ENCODE data around the gene PHOX2A.

The PHOX2A gene

DNA sequence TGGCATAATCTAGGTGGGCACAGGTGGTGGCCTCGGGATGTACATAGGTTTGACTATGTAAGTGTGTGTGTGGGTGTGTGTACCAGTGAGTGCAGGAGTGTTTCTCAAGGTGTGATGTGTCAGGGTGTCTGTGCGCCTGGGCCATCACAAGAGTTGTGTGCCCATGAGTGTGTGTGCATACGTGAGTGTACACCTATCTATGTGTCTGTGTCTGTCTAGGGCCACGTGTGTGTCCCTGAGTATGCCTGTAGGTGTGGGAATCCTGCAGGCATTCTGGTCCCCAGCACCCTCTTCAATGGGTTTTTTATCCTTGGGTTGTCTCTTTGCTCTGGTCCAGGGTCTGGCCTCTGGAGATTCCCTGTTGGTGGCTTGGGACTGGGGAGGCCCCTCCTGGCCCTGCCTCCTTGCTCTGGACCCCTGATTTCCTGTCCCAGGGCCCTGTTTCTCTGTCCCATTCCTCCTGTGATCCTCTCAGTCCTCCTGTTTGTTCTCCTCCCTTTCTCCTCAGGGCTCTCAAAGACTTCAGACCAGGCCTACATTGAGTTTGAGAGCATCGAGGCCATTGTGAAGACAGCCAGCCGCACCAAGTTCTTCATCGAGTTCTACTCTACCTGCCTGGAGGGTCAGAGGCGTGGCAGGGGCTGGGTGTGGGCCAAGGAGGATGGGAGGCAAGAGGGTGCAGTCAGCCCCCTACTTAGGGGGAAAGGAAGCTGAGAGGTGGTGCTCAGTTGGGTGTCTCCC, 10.0 kb downstream of the PHOX2A start:
- Histone ChIP-seq H3K9ac (ENCODE audit: low read depth, low read length, poor library complexity, severe bottlenecking) (no peak overlapping the region), H2AFZ (ENCODE audit: low read length) (no peak overlapping the region), H3K27me3 (ENCODE audit: insufficient read depth, low read length, poor library complexity, severe bottlenecking) (no peaks in the 10 kb centered on the region), H3K9me2 (replicated peaks; ENCODE audit: low read depth, low read length) (no peaks in the 10 kb centered on the region), H3K4me3 (ENCODE audit: low read length, poor library complexity, severe bottlenecking) (no peak overlapping the region), H3K36me3 (ENCODE audit: insufficient read depth, low read length) (peaks cover 81% of the 10 kb centered on the region; the same call in 1 of the 2 replicates), H3K4me2 (ENCODE audit: low read depth, low read length, poor library complexity, severe bottlenecking) (no peak overlapping the region), H3K79me2 (ENCODE audit: insufficient read depth, low read length) (no peaks in the 10 kb centered on the region), H3F3A (ENCODE audit: low read depth) (peaks cover 3% of the 10 kb centered on the region), H4K20me1 (ENCODE audit: insufficient read depth, low read length, poor library complexity, severe bottlenecking) (no peaks in the 10 kb centered on the region), H3K4me1 (ENCODE audit: insufficient read depth, low read length, poor library complexity, severe bottlenecking) (no peaks in the 10 kb centered on the region), H3K9me3 (ENCODE audit: insufficient read depth, low read depth, low read length) (no peaks in the 10 kb centered on the region)
- TF ChIP-seq, protein P1, sequence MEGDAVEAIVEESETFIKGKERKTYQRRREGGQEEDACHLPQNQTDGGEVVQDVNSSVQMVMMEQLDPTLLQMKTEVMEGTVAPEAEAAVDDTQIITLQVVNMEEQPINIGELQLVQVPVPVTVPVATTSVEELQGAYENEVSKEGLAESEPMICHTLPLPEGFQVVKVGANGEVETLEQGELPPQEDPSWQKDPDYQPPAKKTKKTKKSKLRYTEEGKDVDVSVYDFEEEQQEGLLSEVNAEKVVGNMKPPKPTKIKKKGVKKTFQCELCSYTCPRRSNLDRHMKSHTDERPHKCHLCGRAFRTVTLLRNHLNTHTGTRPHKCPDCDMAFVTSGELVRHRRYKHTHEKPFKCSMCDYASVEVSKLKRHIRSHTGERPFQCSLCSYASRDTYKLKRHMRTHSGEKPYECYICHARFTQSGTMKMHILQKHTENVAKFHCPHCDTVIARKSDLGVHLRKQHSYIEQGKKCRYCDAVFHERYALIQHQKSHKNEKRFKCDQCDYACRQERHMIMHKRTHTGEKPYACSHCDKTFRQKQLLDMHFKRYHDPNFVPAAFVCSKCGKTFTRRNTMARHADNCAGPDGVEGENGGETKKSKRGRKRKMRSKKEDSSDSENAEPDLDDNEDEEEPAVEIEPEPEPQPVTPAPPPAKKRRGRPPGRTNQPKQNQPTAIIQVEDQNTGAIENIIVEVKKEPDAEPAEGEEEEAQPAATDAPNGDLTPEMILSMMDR (conservative IDR thresholded peaks at IDR 0.05; ENCODE audit: low read length): no peak
- no peak for TF ChIP-seq EZH2phosphoT487 (IDR thresholded peaks at IDR 0.05; ENCODE audit: borderline replicate concordance)

DNA sequence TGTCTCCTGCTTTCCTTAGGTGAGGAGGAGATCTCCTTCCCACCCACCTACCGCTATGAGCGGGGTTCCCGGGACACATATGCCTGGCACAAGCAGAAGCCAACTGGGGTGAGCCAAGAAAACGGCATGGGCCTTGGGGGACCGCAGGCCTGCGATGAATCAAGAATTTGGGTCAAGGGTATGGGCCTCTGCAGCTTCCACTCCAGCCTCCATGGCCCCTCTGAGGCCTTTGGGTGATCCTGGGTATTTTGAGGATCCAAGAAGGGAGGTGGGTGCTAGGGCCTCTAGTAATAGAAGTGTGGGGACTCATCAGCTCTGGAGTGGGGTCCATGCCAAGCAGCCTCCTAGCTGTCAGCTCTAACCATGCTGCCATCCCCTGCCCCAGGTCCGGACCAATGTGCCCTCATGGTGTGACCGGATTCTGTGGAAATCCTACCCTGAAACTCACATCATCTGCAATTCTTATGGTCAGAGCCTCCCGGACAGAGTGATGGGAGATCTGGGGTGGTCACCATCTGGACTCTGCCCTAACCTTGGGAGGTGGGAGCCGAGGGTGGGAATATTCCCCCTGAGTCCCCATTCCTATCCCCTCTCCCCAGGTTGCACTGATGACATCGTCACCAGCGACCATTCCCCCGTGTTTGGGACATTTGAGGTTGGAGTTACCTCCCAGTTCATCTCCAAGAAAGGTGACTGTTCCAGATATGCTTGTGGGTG, 10.8 kb downstream of the PHOX2A start:
- H3F3A ChIP-seq (ENCODE audit: low read depth): peaks cover 3% of the 10 kb centered on the region
- H3K36me3 ChIP-seq (ENCODE audit: insufficient read depth, low read length): peaks cover 79% of the 10 kb centered on the region; the same call in 1 of the 2 replicates
- H4K20me1 ChIP-seq (ENCODE audit: insufficient read depth, low read length, poor library complexity, severe bottlenecking): no peaks in the 10 kb centered on the region
- H3K27me3 ChIP-seq (ENCODE audit: insufficient read depth, low read length, poor library complexity, severe bottlenecking): no peaks in the 10 kb centered on the region
- no peaks in the 10 kb centered on the region for H3K79me2 ChIP-seq (ENCODE audit: insufficient read depth, low read length)
- TF ChIP-seq EZH2phosphoT487 (IDR thresholded peaks at IDR 0.05; ENCODE audit: borderline replicate concordance): no peak
- TF ChIP-seq, protein P1 (conservative IDR thresholded peaks at IDR 0.05; ENCODE audit: low read length): no peak
- H3K9me3 ChIP-seq (ENCODE audit: insufficient read depth, low read depth, low read length): no peaks in the 10 kb centered on the region
- no peak overlapping the region for H3K4me3 ChIP-seq (ENCODE audit: low read length, poor library complexity, severe bottlenecking)
- no peaks in the 10 kb centered on the region for H3K4me1 ChIP-seq (ENCODE audit: insufficient read depth, low read length, poor library complexity, severe bottlenecking)
- H3K9me2 ChIP-seq (replicated peaks; ENCODE audit: low read depth, low read length): no peaks in the 10 kb centered on the region
- no peak overlapping the region for H2AFZ ChIP-seq (ENCODE audit: low read length)
- H3K4me2 ChIP-seq (ENCODE audit: low read depth, low read length, poor library complexity, severe bottlenecking): no peak overlapping the region
- H3K9ac ChIP-seq (ENCODE audit: low read depth, low read length, poor library complexity, severe bottlenecking): no peak overlapping the region

DNA sequence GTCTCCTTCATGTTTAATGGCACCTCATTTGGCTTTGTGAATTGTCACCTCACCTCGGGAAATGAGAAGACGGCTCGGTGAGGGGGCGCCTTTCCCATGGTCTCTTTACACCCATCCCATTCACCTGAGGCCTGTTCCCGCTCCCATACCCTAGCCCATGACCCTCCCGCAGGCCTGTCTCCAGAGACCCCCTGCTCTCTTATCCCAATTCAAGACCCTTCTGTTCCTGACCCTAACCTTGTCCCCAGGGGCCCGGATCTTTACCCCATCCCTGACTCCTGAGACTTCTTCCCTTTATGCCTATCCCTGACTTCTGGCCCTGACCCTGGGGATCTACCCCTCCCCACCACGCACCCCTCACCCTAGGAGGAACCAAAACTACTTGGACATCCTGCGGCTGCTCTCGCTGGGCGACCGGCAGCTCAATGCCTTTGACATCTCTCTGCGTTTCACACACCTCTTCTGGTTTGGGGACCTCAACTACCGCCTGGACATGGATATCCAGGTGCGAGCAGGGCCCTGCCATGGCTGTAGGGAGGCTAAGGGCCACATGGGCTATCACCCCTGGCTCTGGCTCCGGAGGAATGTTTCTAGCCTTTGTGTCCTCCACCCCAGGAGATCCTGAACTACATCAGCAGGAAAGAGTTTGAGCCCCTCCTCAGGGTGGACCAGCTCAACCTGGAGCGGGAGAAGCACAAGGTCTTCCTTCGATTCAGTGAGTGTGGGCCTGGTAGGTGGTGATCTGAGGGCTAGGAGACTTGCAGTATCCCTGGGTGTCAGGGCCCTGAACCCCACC, 11.5 kb downstream of the PHOX2A start:
- peaks cover 1% of the 10 kb centered on the region; the same call in 1 of the 2 replicates for H3K79me2 ChIP-seq (ENCODE audit: insufficient read depth, low read length)
- peaks cover 3% of the 10 kb centered on the region for H3F3A ChIP-seq (ENCODE audit: low read depth)
- H3K36me3 ChIP-seq (ENCODE audit: insufficient read depth, low read length): peaks cover 78% of the 10 kb centered on the region; the same call in 1 of the 2 replicates
- TF ChIP-seq EZH2phosphoT487 (IDR thresholded peaks at IDR 0.05; ENCODE audit: borderline replicate concordance): no peak
- TF ChIP-seq, protein P1 (conservative IDR thresholded peaks at IDR 0.05; ENCODE audit: low read length): no peak
- H3K9ac ChIP-seq (ENCODE audit: low read depth, low read length, poor library complexity, severe bottlenecking): no peak overlapping the region
- H3K4me1 ChIP-seq (ENCODE audit: insufficient read depth, low read length, poor library complexity, severe bottlenecking): no peaks in the 10 kb centered on the region
- H4K20me1 ChIP-seq (ENCODE audit: insufficient read depth, low read length, poor library complexity, severe bottlenecking): no peaks in the 10 kb centered on the region
- H3K4me2 ChIP-seq (ENCODE audit: low read depth, low read length, poor library complexity, severe bottlenecking): no peak overlapping the region
- no peaks in the 10 kb centered on the region for H3K9me2 ChIP-seq (replicated peaks; ENCODE audit: low read depth, low read length)
- no peak overlapping the region for H3K4me3 ChIP-seq (ENCODE audit: low read length, poor library complexity, severe bottlenecking)
- H3K9me3 ChIP-seq (ENCODE audit: insufficient read depth, low read depth, low read length): no peaks in the 10 kb centered on the region
- H3K27me3 ChIP-seq (ENCODE audit: insufficient read depth, low read length, poor library complexity, severe bottlenecking): no peaks in the 10 kb centered on the region
- no peak overlapping the region for H2AFZ ChIP-seq (ENCODE audit: low read length)

Data from Loucy (cell line).